HepG2 (cell line): ENCODE results near the gene IRAK3.

Experiments
- DNMT1 ChIP-seq: sonication (generic); formaldehyde crosslinking; IDR thresholded peaks from 2 replicates; pipeline ENCODE4 v1.5.1; 2020; ENCODE audit warnings: mild to moderate bottlenecking, missing genetic modification reagents
- JUNB ChIP-seq: sonication (generic); formaldehyde crosslinking; IDR thresholded peaks from 2 replicates; pipeline ENCODE4 v1.8.0; 2022; ENCODE audit warnings: missing genetic modification reagents, mild to moderate bottlenecking, borderline replicate concordance
- NFATC3 ChIP-seq: sonication (generic); formaldehyde crosslinking; IDR thresholded peaks from 2 replicates; pipeline ENCODE4 v1.5.1; 2020; ENCODE audit warnings: mild to moderate bottlenecking, missing genetic modification reagents
- ZFP36 ChIP-seq: fragments of 150-350 bp; IDR thresholded peaks from 2 replicates; pipeline ENCODE4 v1.6.1; 2018; ENCODE audit warnings: borderline replicate concordance, low read length, low read depth; ENCODE audit not compliant: partially characterized antibody
- ZNF749 ChIP-seq: sonication (generic); formaldehyde crosslinking; IDR thresholded peaks from 2 replicates; pipeline ENCODE4 v1.8.0; 2022; ENCODE audit warnings: mild to moderate bottlenecking, missing genetic modification reagents, moderate library complexity, borderline replicate concordance
- TF ChIP-seq, protein P1 (sequence below): sonication (generic); formaldehyde crosslinking; IDR thresholded peaks from 2 replicates; pipeline ENCODE4 v1.9.0; 2021; ENCODE audit warnings: missing genetic modification reagents, mild to moderate bottlenecking, borderline replicate concordance
- TF ChIP-seq, protein P2 (sequence below): sonication (generic); formaldehyde crosslinking; IDR thresholded peaks from 2 replicates; pipeline ENCODE4 v1.4.0; 2020; ENCODE audit warnings: mild to moderate bottlenecking, missing genetic modification reagents
- TF ChIP-seq, protein P3 (sequence below): fragments of 450-650 bp; IDR thresholded peaks from 2 replicates; pipeline ENCODE4 v1.6.1; 2017; ENCODE audit warnings: mild to moderate bottlenecking

DNA sequence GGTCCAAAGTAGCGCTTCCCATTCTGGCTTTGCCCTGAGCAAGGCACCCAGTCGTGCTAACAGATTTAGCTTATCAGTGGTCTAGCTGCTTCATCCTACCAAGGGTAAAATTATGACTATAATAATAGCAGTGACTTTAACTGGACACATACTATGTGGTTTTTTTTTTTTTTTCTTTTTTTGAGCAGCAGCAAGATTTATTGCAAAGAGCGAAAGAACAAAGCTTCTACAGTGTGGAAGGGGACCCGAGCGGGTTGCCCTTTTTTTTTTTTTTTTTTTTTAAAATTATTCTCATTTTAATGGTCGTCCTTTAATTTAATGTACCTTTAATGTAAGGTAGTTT lies 113.8 kb downstream of the IRAK3 start:
- TF ChIP-seq NFATC3 (CRISPR knock-in tag) (no peak), JUNB (no peak), ZNF749 (CRISPR knock-in tag) (no peak), DNMT1 (CRISPR knock-in tag) (no peak), ZFP36 (no peak)
- TF ChIP-seq, protein P1, sequence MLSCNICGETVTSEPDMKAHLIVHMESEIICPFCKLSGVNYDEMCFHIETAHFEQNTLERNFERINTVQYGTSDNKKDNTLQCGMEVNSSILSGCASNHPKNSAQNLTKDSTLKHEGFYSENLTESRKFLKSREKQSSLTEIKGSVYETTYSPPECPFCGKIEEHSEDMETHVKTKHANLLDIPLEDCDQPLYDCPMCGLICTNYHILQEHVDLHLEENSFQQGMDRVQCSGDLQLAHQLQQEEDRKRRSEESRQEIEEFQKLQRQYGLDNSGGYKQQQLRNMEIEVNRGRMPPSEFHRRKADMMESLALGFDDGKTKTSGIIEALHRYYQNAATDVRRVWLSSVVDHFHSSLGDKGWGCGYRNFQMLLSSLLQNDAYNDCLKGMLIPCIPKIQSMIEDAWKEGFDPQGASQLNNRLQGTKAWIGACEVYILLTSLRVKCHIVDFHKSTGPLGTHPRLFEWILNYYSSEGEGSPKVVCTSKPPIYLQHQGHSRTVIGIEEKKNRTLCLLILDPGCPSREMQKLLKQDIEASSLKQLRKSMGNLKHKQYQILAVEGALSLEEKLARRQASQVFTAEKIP, result no peak
- TF ChIP-seq, protein P2, sequence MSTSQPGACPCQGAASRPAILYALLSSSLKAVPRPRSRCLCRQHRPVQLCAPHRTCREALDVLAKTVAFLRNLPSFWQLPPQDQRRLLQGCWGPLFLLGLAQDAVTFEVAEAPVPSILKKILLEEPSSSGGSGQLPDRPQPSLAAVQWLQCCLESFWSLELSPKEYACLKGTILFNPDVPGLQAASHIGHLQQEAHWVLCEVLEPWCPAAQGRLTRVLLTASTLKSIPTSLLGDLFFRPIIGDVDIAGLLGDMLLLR (CRISPR knock-in tag), result no peak
- TF ChIP-seq, protein P3, sequence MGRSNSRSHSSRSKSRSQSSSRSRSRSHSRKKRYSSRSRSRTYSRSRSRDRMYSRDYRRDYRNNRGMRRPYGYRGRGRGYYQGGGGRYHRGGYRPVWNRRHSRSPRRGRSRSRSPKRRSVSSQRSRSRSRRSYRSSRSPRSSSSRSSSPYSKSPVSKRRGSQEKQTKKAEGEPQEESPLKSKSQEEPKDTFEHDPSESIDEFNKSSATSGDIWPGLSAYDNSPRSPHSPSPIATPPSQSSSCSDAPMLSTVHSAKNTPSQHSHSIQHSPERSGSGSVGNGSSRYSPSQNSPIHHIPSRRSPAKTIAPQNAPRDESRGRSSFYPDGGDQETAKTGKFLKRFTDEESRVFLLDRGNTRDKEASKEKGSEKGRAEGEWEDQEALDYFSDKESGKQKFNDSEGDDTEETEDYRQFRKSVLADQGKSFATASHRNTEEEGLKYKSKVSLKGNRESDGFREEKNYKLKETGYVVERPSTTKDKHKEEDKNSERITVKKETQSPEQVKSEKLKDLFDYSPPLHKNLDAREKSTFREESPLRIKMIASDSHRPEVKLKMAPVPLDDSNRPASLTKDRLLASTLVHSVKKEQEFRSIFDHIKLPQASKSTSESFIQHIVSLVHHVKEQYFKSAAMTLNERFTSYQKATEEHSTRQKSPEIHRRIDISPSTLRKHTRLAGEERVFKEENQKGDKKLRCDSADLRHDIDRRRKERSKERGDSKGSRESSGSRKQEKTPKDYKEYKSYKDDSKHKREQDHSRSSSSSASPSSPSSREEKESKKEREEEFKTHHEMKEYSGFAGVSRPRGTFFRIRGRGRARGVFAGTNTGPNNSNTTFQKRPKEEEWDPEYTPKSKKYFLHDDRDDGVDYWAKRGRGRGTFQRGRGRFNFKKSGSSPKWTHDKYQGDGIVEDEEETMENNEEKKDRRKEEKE, result no peak
